Measurements from ENCODE around the gene MEPCE.

GRCh38 chr7:100446040-100446439 lies 16.4 kb downstream of the MEPCE start:
- TF ChIP-seq EGR1 (IDR thresholded peaks at IDR 0.05; ENCODE audit: borderline replicate concordance, low read depth, low read length) (no peak), EP300 (IDR thresholded peaks at IDR 0.05; ENCODE audit: borderline replicate concordance in 1 of 2, low read depth in 2 of 2, low read length in 2 of 2) (no peak), GABPA (IDR thresholded peaks at IDR 0.05; ENCODE audit: borderline replicate concordance, insufficient read depth, low read length) (no peak), POLR2A (IDR thresholded peaks at IDR 0.05; ENCODE audit: control extremely low read depth in 1 of 2, low read depth in 2 of 2, low read length in 2 of 2) (no peak), TAF1 (IDR thresholded peaks at IDR 0.05; ENCODE audit: low read depth, low read length) (no peak), EZH2 (IDR thresholded peaks at IDR 0.05; ENCODE audit: low read depth, low read length, severe bottlenecking) (no peak)

Measured in H1 (cell line).